Stimulated activated CD8-positive, alpha-beta memory T cell treated with anti-CD3 and anti-CD28 coated beads, Interleukin-7, amount 100 ng/mL, for 48 hours (primary cell): ENCODE results near the gene CSTPP1.
"Not testable (repeated sequence)": the region's sequence is repeated elsewhere in the genome, so short reads cannot be mapped to it uniquely, and the experiment has no call there.

Source experiments
- DNase-seq, 2 donors: peaks; one replicate each; pipeline ENCODE4 v3.0.0-alpha.2; 2020; ENCODE audit warnings: low read depth in 1 of 2; ENCODE audit errors: extremely low read depth in 1 of 2

The CSTPP1 gene

GRCh38 chr11:47189100-47189834, 252.7 kb downstream of the CSTPP1 start:
- no peak for DNase-seq

GRCh38 chr11:47191137-47191536, 254.6 kb downstream of the CSTPP1 start:
- DNase-seq = not testable (repeated sequence)

GRCh38 chr11:47192111-47192510, 255.6 kb downstream of the CSTPP1 start:
- DNase-seq = no peak

GRCh38 chr11:47198161-47198560, 261.6 kb downstream of the CSTPP1 start:
- not testable (repeated sequence) for DNase-seq

GRCh38 chr11:47201015-47201414, 264.5 kb downstream of the CSTPP1 start:
- no peak for DNase-seq

GRCh38 chr11:47202576-47202975, 266.0 kb downstream of the CSTPP1 start:
- DNase-seq = no peak

- DNase-seq = no peak
Measured at GRCh38 chr11:47204637-47204989, 268.1 kb downstream of the CSTPP1 start.

- not testable (repeated sequence) for DNase-seq
Measured at GRCh38 chr11:47206577-47206976, 270.0 kb downstream of the CSTPP1 start.

- DNase-seq = no peak
Measured at GRCh38 chr11:47207459-47207858, 270.9 kb downstream of the CSTPP1 start.

GRCh38 chr11:47208008-47208552, 271.5 kb downstream of the CSTPP1 start:
- DNase-seq = not testable (repeated sequence)

- DNase-seq = no peak
Measured at GRCh38 chr11:47208628-47209027, 272.1 kb downstream of the CSTPP1 start.
